ENCODE data around the gene FGFBP2. TPM values are rescaled to one million over a fixed set of nuclear protein-coding genes. Genes with fewer than 3 reads are reported as not detected.

The FGFBP2 gene
- total and polyA plus RNA-seq, 10 of the 15 experiments (the other 5 are each of a cell fraction or from before 2014, with no cell fraction given) = 0.23 TPM; not detected in 9

DNA sequence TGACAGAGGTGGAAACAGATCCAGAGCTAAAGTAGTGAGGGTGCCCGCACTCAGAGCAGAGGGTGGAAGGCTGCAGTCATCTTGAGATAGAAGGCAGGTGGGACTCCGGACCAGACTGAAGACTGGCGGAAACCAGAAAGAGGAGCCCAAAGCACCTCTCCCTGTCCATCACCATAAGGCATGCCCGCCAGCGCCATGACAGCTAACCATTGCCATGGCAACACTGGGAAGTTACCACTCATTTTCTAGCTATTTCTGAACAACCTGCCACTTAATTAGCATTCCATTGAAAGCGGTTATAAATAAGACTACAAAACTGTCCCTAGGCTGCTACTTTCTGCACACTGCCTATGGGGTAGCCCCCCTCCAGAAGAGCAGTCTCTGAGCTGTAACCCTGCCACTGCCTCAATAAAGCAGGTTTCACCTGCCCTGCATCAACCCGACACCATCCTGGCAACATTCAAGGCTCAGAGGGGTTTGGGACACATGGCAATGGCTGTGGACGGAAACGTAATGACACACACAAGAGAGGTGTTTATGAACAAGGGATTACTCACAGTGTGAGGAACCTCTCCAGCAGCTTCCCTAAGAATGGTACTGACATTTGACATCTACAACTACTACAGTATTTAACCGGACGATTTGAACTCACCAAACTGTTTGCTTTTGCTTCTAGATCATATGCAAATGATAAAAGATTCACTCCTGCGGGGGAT is 27.8 kb upstream of the FGFBP2 start:
- SMC1A ChIA-PET (ENCODE audit: uncharacterized antibody, unreplicated experiment) = no interaction called here
- Histone ChIP-seq H3K4me3 (no peak overlapping the region), H3K36me3 (ENCODE audit: control insufficient read depth in 2 of 2, insufficient read depth in 2 of 2, low read length in 1 of 2) (no peaks in the 10 kb centered on the region), H3K9ac (ENCODE audit: control insufficient read depth, insufficient read depth, low read length) (no peak overlapping the region), H3K27ac (ENCODE audit: control insufficient read depth, insufficient read depth) (no peak overlapping the region), H3K9me3 (replicated peaks; ENCODE audit: control insufficient read depth, insufficient read depth, low read length) (no peaks in the 10 kb centered on the region), H3K27me3 (replicated peaks in 1 of 2; ENCODE audit: control insufficient read depth in 2 of 2, insufficient read depth in 2 of 2, low read length in 1 of 2) (peaks cover 0 to 5% of the 10 kb centered on the region in 2 experiments; a peak in 2 of 4 replicates), H3K4me1 (ENCODE audit: control insufficient read depth, insufficient read depth, low read length) (no peaks in the 10 kb centered on the region), H2AFZ (ENCODE audit: control insufficient read depth, low read depth, low read length) (no peak overlapping the region), H4K20me1 (ENCODE audit: control insufficient read depth, insufficient read depth) (no peaks in the 10 kb centered on the region), H3K4me2 (ENCODE audit: control insufficient read depth, insufficient read depth) (no peak overlapping the region), H3K79me2 (ENCODE audit: control insufficient read depth, insufficient read depth, low read length) (no peaks in the 10 kb centered on the region)
- CTCF ChIA-PET = interaction anchor here (1.1 to 1.8 kb wide), 4 partner anchors 10 to 215 kb away, joined by 3 to 6 read pairs (median 4); no protein-coding TSS in a partner anchor
- FAIRE-seq (no peak), ATAC-seq (no peak), DNase-seq (ENCODE audit: low read depth, low spot score) (no peak)
- 66% methylated on average over 12 of the region's 12 CpGs for WGBS (ENCODE audit: insufficient coverage, insufficient replicate concordance, low lambda C conversion rate, missing lambda C conversion rate)
- RAD21 ChIA-PET (ENCODE audit: unreplicated experiment) = no interaction called here
- BruUV-seq (replicated peaks) = no TSS peak
- POLR2A ChIA-PET = interaction anchor here (0.5 kb wide), 1 partner anchor 342 kb away, joined by 4 read pairs; no protein-coding TSS in a partner anchor
- intact Hi-C loops (cut with micrococcal nuclease; ENCODE audit: unreplicated experiment) (no loop called here), in situ Hi-C loops (cut with MboI) (no loop called here)
- TF ChIP-seq ZBED1 (IDR thresholded peaks at IDR 0.05; ENCODE audit: borderline replicate concordance) = no peak
- TF ChIP-seq TCF7 (IDR thresholded peaks at IDR 0.05; ENCODE audit: borderline replicate concordance) = no peak

DNA sequence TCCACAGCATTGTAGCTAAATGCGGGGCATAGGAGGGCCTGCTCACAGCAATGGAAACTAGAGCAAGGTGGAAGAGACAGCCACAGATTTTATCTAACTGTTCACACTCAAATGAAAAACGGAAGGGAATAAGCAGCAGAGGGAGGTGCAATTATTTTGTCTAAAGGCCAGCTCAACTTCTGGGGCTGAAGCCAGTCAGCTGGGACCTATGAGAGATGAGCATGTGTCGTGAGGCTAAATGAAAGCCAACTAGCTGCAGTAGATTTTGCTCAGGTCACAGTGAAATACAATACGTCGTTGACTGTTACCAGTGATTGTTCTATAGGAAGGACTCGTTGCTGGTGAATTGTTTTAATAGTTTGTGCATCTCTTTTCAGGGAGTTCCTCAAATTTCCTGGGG is 26.4 kb upstream of the FGFBP2 start:
- H3K36me3 ChIP-seq (ENCODE audit: control insufficient read depth in 2 of 2, insufficient read depth in 2 of 2, low read length in 1 of 2) = no peaks in the 10 kb centered on the region
- 40% methylated on average over 6 of the region's 6 CpGs for WGBS (ENCODE audit: insufficient coverage, insufficient replicate concordance, low lambda C conversion rate, missing lambda C conversion rate)
- H3K4me2 ChIP-seq (ENCODE audit: control insufficient read depth, insufficient read depth) = no peak overlapping the region
- TF ChIP-seq, protein P1, sequence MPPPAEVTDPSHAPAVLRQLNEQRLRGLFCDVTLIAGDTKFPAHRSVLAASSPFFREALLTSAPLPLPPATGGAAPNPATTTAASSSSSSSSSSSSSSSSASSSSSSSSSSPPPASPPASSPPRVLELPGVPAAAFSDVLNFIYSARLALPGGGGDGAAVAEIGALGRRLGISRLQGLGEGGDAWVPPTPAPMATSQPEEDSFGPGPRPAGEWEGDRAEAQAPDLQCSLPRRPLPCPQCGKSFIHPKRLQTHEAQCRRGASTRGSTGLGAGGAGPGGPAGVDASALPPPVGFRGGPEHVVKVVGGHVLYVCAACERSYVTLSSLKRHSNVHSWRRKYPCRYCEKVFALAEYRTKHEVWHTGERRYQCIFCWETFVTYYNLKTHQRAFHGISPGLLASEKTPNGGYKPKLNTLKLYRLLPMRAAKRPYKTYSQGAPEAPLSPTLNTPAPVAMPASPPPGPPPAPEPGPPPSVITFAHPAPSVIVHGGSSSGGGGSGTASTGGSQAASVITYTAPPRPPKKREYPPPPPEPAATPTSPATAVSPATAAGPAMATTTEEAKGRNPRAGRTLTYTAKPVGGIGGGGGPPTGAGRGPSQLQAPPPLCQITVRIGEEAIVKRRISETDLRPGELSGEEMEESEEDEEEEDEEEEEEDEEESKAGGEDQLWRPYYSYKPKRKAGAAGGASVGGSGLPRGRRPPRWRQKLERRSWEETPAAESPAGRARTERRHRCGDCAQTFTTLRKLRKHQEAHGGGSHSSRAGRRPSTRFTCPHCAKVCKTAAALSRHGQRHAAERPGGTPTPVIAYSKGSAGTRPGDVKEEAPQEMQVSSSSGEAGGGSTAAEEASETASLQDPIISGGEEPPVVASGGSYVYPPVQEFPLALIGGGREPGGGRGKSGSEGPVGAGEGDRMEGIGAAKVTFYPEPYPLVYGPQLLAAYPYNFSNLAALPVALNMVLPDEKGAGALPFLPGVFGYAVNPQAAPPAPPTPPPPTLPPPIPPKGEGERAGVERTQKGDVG (CRISPR knock-in tag; IDR thresholded peaks at IDR 0.05) = no peak
- TF ChIP-seq FOXK2 (IDR thresholded peaks at IDR 0.05) = no peak
- TF ChIP-seq, protein P2, sequence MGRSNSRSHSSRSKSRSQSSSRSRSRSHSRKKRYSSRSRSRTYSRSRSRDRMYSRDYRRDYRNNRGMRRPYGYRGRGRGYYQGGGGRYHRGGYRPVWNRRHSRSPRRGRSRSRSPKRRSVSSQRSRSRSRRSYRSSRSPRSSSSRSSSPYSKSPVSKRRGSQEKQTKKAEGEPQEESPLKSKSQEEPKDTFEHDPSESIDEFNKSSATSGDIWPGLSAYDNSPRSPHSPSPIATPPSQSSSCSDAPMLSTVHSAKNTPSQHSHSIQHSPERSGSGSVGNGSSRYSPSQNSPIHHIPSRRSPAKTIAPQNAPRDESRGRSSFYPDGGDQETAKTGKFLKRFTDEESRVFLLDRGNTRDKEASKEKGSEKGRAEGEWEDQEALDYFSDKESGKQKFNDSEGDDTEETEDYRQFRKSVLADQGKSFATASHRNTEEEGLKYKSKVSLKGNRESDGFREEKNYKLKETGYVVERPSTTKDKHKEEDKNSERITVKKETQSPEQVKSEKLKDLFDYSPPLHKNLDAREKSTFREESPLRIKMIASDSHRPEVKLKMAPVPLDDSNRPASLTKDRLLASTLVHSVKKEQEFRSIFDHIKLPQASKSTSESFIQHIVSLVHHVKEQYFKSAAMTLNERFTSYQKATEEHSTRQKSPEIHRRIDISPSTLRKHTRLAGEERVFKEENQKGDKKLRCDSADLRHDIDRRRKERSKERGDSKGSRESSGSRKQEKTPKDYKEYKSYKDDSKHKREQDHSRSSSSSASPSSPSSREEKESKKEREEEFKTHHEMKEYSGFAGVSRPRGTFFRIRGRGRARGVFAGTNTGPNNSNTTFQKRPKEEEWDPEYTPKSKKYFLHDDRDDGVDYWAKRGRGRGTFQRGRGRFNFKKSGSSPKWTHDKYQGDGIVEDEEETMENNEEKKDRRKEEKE (IDR thresholded peaks at IDR 0.05) = no peak
- TF ChIP-seq, protein P3, sequence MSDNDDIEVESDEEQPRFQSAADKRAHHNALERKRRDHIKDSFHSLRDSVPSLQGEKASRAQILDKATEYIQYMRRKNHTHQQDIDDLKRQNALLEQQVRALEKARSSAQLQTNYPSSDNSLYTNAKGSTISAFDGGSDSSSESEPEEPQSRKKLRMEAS (IDR thresholded peaks at IDR 0.05; ENCODE audit: low read depth, low read length) = no peak
- ChIA-PET CTCF (interaction anchor here (1.0 to 1.3 kb wide), 3 partner anchors 11 to 216 kb away, joined by 3 to 4 read pairs (median 3); no protein-coding TSS in a partner anchor), POLR2A (no interaction called here), RAD21 (ENCODE audit: unreplicated experiment) (no interaction called here), SMC1A (ENCODE audit: uncharacterized antibody, unreplicated experiment) (no interaction called here)
- no peak overlapping the region for H2AFZ ChIP-seq (ENCODE audit: control insufficient read depth, low read depth, low read length)
- H3K27me3 ChIP-seq (replicated peaks in 1 of 2; ENCODE audit: control insufficient read depth in 2 of 2, insufficient read depth in 2 of 2, low read length in 1 of 2) = peaks cover 0 to 5% of the 10 kb centered on the region in 2 experiments; a peak in 2 of 4 replicates
- H3K9me3 ChIP-seq (replicated peaks; ENCODE audit: control insufficient read depth, insufficient read depth, low read length) = no peaks in the 10 kb centered on the region
- no peak overlapping the region for H3K27ac ChIP-seq (ENCODE audit: control insufficient read depth, insufficient read depth)
- H3K79me2 ChIP-seq (ENCODE audit: control insufficient read depth, insufficient read depth, low read length) = no peaks in the 10 kb centered on the region
- no peaks in the 10 kb centered on the region for H3K4me1 ChIP-seq (ENCODE audit: control insufficient read depth, insufficient read depth, low read length)
- no peak for ATAC-seq
- no TSS peak for BruUV-seq (replicated peaks)
- no peak overlapping the region for H3K9ac ChIP-seq (ENCODE audit: control insufficient read depth, insufficient read depth, low read length)
- DNase-seq (ENCODE audit: low read depth, low spot score) = no peak
- FAIRE-seq = no peak
- intact Hi-C loops (cut with micrococcal nuclease; ENCODE audit: unreplicated experiment) = no loop called here
- no peak overlapping the region for H3K4me3 ChIP-seq
- no peaks in the 10 kb centered on the region for H4K20me1 ChIP-seq (ENCODE audit: control insufficient read depth, insufficient read depth)
- in situ Hi-C loops (cut with MboI) = no loop called here

Data from GM12878 (cell line).